SK-N-MC (cell line): Measurements from ENCODE around the gene UTP11.

Experiments used
- EZH2 ChIP-seq: fragments of 200-600 bp; sonication (generic); IDR thresholded peaks from one replicate; pipeline ENCODE4 v1.6.1; 2017; ENCODE audit warnings: antibody characterized with exemption
- POLR2AphosphoS5 ChIP-seq: IDR thresholded peaks from 2 replicates; pipeline ENCODE4 v1.6.1; 2012; ENCODE audit warnings: mild to moderate bottlenecking, low read depth, low read length, borderline replicate concordance

DNA sequence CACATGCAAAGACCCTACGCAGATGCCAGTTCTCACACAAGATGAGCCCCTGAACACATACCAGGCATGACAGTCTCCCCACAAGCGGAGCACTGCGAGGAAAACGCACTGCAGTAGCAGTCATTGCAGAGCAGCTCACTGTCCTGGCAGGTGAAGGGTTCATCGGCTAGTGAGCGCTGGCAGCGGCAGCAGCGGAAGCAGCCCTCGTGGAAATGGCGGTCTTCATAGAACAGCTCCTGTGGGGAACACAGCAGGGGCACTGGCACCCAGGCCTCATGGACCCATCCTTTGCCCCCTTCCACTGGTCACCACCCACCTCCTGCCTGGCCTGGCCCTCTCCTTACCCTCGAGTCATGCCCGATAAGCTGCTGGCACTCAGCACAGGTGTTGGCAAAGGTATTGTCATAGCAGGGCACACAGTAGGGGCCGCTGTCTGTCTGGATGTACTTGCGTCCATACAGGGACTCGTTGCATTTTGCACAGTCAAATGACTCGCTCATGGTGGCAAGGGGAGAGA, 13.6 kb upstream of the UTP11 start:
- TF ChIP-seq EZH2, result no peak
- TF ChIP-seq POLR2AphosphoS5, result no peak
